Adrenal gland (tissue), 5 donors: Measurements from ENCODE around the gene CX3CR1.

Experiments used
- POLR2A ChIP-seq, 2 donors: fragments of 450-650 bp; IDR thresholded peaks; one replicate each; pipeline ENCODE4 v1.6.1; 2017; ENCODE audit warnings: antibody characterized with exemption in 2 of 2, mild to moderate bottlenecking in 2 of 2, moderate library complexity in 1 of 2
- TF ChIP-seq, protein P1 (sequence below), 6 experiments: fragments of 450-650 bp in 4 of 6; fragments of 200-600 bp in 2 of 6; sonication (generic) in 1 of 6; IDR thresholded peaks; 1 replicate in 5 of 6; 2 replicates in 1 of 6; pipeline versions ENCODE4 v1.5.1 to v1.8.0; 2016 to 2021; ENCODE audit warnings: antibody characterized with exemption in 6 of 6, mild to moderate bottlenecking in 2 of 6, moderate library complexity in 1 of 6
- donor health status: DM: no; HTN: no; CAD: no.

DNA sequence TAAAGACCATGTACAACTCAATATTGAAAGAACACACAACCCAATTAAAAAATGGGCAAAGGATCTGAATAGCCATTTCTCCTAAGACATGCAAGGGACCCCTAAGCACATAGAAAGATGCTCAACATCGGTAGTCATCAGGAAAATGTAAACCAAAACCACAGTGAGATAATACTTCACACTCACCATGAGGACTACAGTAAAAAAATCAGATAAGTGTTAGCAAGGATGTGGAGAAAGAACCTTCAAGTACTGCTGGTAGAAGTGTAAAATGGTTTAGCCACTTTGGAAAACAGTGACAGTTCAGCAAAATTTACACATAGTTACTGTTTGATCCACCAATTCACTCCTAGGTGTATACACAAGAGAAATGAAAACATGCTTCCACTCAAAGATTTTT lies 57.4 kb downstream of the CX3CR1 start:
- TF ChIP-seq, protein P1, sequence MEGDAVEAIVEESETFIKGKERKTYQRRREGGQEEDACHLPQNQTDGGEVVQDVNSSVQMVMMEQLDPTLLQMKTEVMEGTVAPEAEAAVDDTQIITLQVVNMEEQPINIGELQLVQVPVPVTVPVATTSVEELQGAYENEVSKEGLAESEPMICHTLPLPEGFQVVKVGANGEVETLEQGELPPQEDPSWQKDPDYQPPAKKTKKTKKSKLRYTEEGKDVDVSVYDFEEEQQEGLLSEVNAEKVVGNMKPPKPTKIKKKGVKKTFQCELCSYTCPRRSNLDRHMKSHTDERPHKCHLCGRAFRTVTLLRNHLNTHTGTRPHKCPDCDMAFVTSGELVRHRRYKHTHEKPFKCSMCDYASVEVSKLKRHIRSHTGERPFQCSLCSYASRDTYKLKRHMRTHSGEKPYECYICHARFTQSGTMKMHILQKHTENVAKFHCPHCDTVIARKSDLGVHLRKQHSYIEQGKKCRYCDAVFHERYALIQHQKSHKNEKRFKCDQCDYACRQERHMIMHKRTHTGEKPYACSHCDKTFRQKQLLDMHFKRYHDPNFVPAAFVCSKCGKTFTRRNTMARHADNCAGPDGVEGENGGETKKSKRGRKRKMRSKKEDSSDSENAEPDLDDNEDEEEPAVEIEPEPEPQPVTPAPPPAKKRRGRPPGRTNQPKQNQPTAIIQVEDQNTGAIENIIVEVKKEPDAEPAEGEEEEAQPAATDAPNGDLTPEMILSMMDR (IDR thresholded peaks at IDR 0.05), result no peak
- TF ChIP-seq POLR2A (IDR thresholded peaks at IDR 0.05), result no peak
